ENCODE measurements around the gene CDC20.

The CDC20 gene

GRCh38 chr1:43329995-43330751 lies 28.6 kb upstream of the CDC20 start:
- DNase-seq (ENCODE audit: low spot score), result no peak

DNA sequence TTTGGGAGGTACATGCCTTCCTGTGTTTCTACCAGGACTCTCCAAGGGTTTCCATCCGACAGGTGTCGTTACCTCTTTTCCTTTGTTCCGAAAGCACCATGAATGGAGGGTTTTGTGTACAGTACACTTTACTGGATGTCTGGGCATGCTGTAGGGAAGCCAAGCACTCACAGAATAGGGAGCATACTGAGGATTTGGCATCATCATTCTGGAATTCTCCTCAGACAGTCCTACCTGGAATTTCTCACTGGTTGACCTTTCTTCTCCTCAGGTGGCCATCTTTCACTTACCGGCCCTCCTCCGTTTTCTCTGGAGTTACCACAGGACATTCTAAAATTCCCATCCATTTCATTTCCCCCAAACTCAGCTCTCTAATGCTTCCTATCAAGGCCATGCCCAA lies 27.1 kb upstream of the CDC20 start:
- no peak for DNase-seq (ENCODE audit: low spot score)

GRCh38 chr1:43334453-43335205 lies 24.2 kb upstream of the CDC20 start:
- no peak for DNase-seq (ENCODE audit: low spot score)

DNA sequence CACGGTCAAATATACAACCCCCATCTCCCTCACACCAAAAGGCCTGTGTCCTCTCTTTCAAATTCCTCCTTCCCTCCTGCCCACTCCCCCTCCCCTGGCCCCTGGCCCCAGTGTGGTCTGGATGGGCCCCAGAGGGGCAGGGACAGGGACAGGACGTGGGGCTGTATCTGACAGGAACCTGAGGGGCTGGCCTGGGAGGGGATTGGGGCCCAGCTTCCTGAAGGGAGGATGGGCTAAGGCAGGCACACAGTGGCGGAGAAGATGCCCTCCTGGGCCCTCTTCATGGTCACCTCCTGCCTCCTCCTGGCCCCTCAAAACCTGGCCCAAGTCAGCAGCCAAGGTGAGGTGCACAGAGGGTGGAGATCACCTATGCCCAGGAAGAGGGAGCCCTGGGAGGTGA lies 21.2 kb upstream of the CDC20 start, which contains the start of gene MPL:
TSS of gene MPL (plus strand) at position 231 of the 400 bp plus-strand sequence. CDS start at position 262, 31 bp downstream.
- DNase-seq (ENCODE audit: low spot score), result no peak

- no peak for DNase-seq (ENCODE audit: low spot score)
Measured at GRCh38 chr1:43338001-43338400, 20.8 kb upstream of the CDC20 start.

DNA sequence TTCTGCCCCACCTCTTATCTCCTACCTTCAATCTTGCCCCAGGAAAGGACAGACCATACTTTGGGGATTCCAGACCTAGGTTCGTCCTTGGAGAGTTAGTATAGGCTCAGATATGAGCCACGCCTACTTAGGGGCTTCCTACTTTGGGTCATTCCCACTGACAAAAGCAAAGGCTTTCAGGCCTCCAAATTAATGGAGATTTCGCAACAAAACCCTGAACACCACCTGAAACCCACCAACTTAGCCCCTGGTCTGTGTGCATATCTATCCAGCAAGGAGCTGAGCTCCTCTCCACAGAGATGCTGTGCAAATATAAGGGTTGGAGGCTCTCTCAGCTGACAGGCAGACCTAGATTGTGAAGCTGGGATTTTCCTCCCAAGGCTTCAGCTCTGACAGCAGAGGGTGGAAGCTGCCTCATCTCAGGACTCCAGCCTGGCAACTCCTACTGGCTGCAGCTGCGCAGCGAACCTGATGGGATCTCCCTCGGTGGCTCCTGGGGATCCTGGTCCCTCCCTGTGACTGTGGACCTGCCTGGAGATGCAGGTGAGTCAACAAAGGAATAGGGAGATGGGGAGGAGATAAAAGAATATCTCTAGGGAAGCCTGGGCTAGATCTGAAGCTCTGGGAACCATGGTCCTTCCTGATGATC lies 19.1 kb upstream of the CDC20 start:
- no peak for DNase-seq (ENCODE audit: low spot score)

DNA sequence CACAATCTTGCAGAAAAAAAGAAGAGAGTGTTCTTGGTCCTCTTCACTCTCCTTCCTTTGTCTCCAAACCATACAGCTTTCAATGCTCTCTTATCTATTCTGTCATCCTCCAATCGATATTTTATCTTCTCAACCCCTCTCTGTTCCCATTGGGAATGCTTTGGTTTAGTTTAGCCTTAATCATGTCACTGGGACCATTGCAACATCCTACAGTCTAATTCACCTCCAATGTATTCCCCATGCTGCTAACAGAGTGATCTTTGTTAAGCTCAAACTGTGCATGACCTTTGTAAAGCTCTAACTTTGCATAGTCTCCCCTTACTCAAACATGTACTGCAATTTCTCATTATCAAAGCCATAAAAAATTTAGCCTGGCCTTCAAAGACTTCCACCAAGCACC lies 18.2 kb upstream of the CDC20 start:
- no peak for DNase-seq (ENCODE audit: low spot score)

DNA sequence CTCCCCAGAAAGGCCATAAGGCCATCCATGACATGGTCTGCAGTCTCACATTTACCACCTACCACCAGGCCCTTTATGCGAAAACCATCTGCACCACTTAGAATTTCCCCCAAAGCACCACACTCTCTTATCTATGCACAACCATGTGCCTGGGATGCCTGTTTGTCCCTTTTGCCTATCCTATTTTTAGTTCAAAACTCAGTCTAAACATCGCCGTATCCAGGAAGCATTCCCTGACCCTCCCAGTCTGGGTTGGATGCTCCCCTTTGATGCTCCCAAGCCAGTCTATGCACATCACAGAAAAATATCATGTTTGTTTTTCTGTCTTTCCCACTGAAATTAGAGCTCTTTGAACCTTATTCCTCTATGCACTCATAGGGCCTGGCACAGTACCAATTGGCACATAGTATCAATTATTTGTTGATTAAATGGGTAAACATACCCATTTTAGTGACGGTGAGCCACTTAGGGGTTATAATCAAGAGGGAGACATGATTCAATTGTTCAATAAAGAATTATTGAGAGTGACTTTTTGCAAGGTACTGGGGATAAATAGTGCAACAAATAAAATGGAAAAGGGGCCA lies 14.4 kb upstream of the CDC20 start:
- no peak for DNase-seq (ENCODE audit: low spot score)

GRCh38 chr1:43345120-43345519 lies 13.7 kb upstream of the CDC20 start:
- DNase-seq (ENCODE audit: low spot score), result no peak

DNA sequence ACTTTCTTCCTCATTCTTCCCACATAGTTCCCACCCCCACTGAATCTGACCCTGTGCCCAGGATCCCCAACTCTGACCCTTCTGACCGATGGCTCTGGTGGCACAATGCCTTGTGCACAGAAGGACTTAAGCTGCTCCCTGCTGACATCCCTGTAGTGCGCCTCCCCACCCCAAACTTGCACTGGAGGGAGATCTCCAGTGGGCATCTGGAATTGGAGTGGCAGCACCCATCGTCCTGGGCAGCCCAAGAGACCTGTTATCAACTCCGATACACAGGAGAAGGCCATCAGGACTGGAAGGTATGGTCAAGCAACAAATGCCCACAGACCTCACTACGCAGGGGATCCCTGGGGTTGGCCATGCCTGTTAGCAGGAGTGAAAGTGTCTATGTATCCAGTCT lies 12.1 kb upstream of the CDC20 start:
- no peak for DNase-seq (ENCODE audit: low spot score)

GRCh38 chr1:43348343-43348808 lies 10.4 kb upstream of the CDC20 start:
- DNase-seq (ENCODE audit: low spot score), result no peak

- DNase-seq (ENCODE audit: low spot score), result peak; percentile 58
Measured at GRCh38 chr1:43348809-43349593, 9.8 kb upstream of the CDC20 start.

DNA sequence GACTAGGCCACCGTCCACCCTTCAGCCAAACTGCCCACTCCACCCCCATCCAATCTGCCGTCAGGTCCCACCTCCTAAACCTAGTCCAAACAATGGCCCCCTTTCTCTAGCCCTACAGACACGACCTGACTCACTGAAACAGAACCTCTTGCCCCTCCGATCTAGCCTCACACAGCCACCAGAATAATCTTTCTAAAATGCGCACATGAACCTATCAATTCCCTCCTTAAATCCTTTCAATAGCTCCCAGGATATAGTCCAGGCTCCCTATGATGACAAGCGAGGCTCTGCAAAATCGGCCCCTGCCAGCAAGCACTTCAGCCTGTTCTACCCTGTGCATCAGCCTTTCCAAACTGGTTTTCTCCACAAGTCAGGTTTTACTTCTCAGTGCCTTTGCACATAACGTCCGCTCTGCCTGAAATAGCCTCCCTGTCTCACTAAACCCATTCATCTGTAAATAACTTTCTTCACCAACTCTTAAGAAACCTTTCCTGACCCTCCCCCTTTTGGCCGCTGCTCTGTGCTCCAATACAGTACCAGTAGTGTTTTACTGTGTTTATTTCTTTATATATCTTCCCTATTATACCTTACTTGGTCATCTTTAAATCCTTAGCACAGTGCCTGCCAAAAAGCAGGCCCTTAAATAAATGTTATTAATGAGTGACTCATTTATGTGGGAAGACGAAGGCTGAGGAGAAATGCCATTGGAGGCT lies 9.0 kb upstream of the CDC20 start:
- DNase-seq (ENCODE audit: low spot score), result no peak

DNA sequence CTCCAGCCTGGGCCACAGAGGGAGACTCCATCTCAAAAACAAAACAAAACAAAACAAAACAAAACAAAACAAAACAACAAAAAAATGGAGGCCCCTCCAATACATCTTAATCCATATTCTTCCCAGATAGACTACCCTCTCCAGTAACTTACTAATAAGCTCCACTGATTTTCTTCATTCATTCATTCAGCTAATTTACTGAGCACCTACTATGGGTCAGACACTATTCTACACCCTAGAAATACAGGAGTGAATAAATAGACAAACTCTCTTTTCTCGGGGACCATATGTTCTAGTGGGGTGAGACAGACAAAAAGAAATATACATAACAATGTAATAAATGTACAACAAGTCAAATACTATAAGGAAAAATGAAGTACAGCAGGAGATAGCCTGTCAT lies 7.8 kb upstream of the CDC20 start:
- no peak for DNase-seq (ENCODE audit: low spot score)

GRCh38 chr1:43351421-43352350 lies 7.1 kb upstream of the CDC20 start:
- no peak for DNase-seq (ENCODE audit: low spot score)

DNA sequence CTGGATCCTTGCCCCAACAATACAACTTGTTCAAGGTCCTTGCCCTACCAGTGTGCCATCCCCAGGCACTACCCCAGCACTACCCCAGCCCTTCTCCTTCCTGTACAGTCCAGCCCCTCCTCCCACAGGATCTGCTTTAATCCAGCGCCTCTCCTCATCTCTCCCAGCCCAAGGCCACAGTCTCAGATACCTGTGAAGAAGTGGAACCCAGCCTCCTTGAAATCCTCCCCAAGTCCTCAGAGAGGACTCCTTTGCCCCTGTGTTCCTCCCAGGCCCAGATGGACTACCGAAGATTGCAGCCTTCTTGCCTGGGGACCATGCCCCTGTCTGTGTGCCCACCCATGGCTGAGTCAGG lies 6.5 kb upstream of the CDC20 start:
- DNase-seq (ENCODE audit: low spot score), result no peak

DNA sequence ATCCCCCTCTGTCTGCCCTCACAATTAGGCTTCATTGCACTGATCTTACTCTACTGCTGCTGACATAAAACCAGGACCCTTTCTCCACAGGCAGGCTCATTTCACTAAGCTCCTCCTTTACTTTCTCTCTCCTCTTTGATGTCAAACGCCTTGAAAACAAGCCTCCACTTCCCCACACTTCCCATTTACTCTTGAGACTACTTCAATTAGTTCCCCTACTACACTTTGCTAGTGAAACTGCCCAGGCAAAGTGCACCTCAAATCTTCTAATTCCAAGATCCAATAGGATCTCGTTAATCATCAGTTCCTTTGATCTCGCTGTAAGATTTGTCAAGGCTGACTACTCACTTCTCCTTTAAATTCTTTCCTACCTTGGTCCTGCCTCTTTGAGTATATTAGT lies 5.9 kb upstream of the CDC20 start:
- no peak for DNase-seq (ENCODE audit: low spot score)

DNA sequence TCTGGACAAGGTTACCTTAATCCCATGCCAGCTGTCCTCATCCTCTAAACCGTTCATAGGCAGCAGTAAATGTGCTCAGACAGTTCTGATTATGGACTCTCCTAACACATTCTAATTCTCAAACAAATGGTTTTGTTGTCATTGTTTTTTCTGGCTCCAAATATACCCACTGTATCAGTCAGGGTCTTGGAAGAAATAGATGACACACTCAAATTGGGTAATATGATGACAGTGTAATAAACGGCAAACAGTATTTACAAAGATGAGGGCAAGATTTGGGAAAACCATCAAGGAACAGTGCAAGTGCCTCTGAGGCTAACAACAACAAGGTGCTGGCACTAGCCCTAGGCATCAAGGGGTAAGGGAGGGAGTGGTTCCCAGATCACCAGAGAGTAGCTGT lies 4.3 kb upstream of the CDC20 start:
- no peak for DNase-seq (ENCODE audit: low spot score)

DNA sequence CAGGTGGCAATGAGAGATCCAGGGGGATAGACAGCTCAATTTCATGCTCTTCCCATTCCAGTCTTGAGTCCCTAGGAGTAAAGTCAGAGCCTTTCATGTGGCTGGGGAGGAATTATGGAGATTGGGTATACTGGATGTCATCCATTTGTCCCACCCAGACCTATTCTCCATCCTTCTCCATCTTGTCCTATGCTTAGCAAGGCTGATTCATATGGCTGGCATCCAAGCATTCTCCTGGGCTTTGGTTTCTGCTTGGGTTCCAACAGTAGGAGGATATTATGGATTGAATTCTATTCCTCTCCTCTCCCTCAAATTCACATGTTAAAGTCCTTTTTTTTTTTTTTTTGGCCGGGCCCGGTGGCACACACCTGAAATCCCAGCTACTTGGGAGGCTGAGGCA lies 3.8 kb upstream of the CDC20 start:
- no peak for DNase-seq (ENCODE audit: low spot score)

GRCh38 chr1:43357251-43357650 lies 1.5 kb upstream of the CDC20 start:
- no peak for DNase-seq (ENCODE audit: low spot score)

All from CD4-positive, alpha-beta T cell treated with Interleukin-15 for 4 hours (primary cell).